ENCODE results near the gene ODAPH.

The ODAPH gene

DNA sequence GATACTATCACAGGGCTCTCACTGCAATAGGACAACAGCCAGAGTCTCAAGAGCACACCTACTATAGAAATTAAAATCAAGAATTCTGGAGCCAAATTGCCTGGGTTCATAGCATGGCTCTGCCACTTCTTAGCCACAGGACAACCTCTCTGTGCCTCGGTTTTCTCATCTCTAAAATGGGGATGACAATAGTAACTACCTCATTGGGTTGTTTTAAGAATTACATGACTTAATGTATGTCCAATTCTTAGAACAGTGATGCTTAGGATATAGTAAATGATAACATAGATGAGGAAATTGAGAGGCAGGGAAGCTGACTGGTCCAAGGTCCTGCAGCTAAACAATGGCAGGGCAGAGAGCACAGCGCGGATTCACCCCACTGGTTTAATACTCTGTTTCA lies 11.0 kb upstream of the ODAPH start:
- no peak for DNase-seq (ENCODE audit: low read depth)

DNA sequence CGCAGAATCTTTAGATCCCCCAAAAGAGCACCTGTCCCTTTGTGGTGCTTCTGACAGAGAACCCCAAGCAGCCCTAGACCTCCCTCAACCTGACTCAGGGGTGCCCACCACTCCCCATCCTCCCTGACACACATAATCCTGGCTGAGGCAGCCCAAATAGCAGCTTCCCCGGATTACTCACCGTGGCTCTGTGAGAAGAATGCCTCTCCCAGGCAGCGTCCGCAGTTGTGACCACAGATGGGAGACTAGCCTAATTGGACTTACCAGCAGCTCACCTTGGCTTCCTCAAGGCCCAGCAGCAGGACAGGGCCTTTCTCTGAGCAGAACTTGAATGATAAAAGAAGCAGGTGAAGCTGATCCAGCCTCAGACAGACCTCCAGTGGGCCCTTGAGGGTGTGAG lies 10.3 kb upstream of the ODAPH start:
- DNase-seq (ENCODE audit: low read depth), result peak; percentile 28

DNA sequence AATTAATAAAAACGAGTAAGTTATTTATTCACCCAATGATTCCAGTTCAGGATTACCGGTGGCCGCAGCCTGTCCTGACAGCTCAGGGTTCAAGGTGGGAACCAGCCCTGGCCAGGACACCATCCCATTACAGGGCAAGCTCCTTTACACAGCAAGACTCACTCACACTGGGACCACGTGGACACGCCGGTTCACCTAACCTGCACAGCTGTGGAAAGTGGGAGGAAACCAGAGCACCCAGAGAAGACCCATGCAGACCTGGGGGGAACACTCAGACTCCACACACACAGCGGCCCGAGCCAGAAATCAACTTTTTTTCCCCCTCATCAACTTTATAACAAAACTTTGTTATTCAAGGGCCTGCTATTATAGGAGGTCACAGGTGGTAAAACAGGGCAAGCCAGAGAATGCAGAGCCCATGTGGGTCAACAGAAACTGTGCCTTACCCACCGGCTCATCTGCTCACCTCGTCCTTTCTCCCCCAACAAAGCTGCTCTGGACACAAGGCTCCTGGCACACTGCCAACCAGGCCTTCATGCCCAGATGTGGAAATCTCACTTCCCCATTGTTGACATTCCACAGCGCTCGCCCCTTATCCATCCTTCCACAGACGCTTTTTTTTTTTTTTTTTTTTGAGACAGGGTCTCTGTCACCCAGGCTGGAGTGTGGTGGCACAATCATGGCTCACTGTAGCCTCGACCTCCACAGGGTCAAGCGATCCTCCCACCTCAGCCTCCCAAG lies 8.0 kb upstream of the ODAPH start:
- DNase-seq (ENCODE audit: low read depth), result no peak

DNA sequence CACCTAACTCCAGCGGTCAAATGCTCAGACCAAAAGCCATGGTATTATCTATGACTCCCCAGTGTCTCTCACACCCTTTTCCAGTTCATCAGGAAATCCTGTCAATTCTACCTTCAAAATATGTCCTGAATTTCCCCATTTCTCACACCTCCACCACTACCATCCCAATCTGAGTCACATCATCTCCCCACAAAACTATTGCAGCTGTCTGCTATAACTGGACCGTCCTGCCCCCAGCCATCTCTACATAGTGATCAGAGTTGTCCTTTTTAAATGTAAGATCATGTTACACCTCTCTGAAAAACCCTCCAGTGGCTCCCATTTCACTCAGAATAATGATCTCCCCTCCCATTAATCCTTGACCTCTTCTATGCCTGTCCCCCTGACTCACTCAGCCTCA lies 6.8 kb upstream of the ODAPH start:
- no peak for DNase-seq (ENCODE audit: low read depth)

DNA sequence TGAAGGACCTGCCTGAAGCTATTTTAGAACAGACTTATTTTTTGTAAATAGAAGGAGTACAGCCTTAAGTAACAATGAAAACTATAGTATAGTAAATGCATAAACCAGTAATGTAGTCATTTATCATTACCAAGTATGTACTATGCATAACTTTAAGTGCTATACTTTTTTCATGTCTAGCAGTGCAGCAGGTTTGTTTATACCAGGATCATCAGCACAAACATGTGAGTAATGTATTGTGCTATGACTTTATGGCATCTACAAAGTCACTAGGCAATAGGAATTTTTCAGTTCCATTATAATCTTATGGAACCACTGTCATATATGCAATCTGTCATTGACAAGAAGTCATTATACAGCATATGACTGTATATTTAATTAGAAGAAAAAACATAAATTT lies 3.4 kb upstream of the ODAPH start:
- no peak for DNase-seq (ENCODE audit: low read depth)

DNA sequence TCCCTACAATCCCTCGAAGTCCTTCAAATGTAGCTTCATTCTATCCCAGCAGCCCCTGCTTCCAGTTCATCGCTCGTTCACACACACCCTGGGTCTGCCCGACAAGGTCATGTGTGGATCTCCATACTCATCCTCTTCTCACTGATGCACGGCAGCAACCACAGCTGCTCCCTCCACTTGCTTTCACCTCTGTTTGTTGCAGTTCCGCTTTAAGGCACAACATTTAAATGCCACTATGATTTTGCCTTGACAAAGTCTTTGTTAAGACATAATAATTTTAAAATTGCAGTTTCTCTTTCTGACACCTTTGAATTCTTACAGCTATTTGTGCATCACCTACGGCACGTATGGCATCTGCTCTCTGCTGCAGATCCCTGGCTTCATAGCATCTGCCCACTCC lies 1.8 kb downstream of the ODAPH start:
- no peak for DNase-seq (ENCODE audit: low read depth)

DNA sequence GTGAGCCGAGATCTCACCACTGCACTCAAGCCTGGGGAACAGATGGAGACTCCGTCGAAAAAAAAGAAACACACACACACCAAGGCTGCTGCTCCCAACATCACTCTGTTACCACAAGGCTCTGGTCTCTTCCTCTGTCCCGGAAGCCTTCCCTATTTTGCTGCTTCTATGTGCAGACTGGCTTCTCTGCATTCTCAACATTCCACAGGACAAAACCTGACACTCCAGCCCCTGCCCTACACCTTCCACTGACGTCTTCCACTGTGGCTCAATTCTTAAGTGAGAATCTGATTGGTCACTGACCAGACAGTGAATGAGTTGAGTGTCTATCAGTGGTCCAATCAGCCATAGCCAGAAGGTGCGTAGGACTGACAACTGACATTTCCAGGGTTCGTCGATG lies 5.9 kb downstream of the ODAPH start:
- no peak for DNase-seq (ENCODE audit: low read depth)

DNA sequence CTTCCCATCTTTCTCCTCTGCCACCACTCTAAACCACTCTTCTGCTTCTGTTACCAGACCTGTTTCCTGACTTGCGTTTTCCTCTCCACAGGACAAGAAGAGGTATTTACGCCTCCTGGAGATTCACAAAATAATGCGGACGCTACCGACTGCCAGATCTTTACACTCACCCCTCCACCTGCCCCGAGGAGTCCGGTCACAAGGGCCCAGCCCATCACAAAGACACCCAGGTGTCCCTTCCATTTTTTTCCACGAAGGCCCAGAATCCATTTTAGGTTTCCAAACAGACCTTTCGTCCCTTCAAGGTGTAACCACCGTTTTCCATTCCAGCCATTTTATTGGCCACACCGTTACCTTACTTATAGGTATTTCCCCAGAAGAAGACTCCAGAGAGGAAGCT lies 8.2 kb downstream of the ODAPH start:
- DNase-seq (ENCODE audit: low read depth), result no peak

DNA sequence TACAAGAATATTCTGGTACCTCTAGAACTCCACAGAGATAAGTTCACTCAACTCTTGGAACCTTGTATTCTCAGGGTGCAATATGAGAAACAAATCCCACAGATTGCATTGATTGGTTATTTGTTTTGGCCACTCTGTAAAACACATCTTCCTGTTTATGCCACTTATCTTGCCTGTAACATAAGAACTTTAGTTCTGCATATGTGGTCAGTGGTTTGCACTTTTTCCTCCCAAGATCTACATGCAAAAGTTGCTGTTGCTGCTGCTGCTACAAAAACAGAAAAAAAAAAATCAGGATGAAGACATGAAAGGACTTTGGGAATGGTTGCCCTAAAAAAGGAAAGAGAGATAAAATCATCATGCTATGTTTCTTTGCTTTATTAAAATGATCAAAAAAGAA lies 9.6 kb downstream of the ODAPH start:
- no peak for DNase-seq (ENCODE audit: low read depth)

DNA sequence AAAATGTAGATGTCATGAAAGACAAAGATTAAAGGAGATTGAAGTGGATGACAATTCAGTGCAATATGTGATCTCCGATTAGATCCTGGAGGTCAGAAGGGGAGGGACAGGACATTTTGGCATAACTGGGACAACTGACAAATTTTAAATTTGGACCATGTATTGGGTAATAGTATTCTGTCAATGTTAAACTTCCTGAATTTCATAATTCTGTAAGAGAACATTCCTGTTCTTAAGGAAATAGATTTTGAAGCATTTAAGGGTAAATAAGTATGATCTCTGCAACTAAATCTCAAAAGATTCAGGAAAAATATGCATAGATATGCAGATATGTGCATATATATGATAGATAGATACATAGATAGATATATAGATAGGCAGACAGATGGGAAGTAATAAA lies 11.0 kb downstream of the ODAPH start:
- DNase-seq (ENCODE audit: low read depth), result no peak

DNA sequence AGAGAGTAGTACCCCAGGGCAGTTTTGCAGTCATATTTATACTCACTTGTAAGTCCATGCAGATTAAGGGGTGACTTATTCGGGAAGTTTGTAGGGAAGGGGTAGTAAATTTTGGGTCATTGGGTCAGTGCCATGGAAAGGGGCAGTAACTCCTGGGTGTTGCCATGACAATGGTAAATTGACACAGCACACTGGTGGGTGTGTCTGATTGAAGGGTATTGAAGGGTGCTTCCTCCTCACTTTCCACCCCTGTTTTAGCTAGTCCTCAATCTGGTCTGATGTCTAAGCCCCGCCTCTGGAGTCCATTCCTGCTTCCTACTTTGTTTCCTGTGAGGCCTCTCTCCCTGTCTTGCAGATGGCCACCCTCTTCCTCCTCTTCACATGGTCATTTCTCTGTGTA lies 11.9 kb downstream of the ODAPH start:
- no peak for DNase-seq (ENCODE audit: low read depth)

DNA sequence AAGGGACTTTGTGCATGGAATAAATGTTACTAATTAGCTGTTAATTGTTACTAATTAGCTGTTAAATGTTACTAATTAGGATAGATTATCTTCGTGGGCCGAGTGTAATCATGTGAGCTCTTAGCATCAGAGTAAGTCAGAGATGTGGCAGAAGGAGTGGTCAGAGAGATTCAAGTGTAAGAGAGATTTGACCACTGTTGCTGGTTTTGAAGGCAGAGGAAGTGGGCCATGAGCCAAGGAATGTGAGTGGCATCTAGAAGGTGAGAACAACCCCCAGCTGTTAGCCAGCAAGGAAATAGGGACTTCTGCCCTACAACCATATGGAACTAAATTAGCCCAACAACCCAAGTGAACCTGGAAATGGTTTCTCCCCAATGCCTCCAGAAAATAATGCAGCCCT lies 28.2 kb downstream of the ODAPH start:
- DNase-seq (ENCODE audit: low read depth), result no peak

DNA sequence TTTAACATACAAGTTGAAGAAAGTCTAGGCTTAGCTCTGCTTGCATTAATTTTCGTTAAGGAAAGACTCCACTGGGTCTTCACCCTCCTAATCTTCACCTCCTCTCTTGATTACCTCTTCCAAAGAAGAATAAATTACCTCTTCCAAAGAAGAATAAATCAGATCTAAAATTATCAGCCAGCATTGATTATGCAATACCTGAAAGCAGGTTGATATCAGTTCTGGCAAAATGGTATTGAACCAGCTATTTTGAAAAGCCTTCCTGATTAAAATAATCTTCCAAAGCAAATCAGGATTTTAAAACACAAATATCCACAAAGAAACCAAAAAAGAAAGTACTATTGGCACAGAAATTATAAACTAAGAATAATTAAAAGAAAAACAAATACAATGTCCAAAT lies 37.5 kb downstream of the ODAPH start:
- DNase-seq (ENCODE audit: low read depth), result no peak

DNA sequence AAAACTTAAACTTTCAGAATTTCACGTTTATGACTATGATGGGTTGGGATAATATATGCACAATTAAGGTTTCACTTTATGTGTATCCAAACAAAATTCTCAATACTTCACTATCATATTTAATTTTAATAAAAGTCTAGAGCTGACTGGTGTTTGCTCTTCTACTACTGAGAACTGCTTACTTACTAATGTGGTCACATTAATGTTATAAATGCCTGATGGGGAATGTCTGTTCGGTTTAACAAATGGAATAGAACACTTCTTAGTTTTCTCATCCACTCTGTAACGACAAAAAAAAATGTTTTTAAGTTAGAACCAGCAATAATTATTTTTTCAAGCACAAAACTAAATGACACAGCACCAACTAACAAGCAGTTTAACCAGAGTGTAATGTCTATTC lies 40.2 kb downstream of the ODAPH start:
- DNase-seq (ENCODE audit: low read depth), result no peak

DNA sequence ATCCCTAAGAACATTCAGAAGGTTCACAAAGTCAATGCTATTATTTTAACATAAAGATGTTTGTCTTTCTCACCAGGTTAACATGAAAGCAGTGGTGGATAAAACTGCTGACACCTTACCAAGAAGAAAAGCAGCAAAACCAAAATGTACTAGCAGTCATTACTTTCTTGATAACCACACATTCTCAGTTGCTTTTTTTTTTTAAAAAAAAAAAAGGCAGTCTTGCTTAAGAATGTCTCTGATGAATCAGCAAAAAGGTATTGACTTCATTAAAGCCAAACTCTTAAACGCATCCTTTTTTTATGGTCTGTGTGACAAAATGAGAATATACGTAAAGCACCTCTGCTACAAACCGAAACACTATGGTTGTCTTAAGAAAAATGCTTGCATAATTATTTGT lies 42.5 kb downstream of the ODAPH start:
- peak; percentile 28 for DNase-seq (ENCODE audit: low read depth)

DNA sequence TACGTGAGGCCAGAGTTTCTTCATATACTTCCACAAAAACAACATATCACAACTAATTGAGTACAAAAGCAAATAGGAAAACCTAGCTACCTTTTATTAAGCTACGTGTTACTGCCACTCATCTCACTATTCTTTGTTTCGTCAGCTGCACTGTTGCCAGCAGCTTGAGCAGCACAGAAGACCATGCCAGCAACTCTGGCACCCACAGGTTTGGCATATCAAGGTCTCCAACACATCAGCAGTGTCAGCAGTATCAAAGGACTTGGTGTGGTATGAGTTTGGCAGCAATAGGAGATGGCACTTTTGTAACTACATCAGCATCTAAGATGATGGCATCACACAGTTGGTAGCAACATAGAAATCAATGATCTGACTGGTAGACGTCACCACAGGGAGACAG lies 43.8 kb downstream of the ODAPH start:
- no peak for DNase-seq (ENCODE audit: low read depth)

DNA sequence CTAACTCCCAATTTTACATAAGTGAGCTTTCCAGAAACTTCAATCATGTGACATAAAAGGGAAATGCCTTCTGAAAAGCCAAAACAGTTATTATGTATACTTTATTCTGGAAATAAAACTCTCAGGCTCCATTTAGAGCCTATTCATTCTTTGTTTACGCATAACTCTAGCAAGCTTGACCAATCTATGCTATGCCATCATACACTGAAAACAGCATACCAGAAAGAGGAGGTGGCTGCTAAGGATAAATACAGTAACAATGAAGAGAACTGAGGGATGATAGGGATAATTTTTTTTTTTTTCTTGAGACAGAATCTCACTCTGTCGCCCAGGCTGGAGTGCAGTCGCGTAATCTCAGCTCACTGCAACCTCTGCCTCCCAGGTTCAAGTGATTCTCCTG lies 50.1 kb downstream of the ODAPH start:
- no peak for DNase-seq (ENCODE audit: low read depth)

DNA sequence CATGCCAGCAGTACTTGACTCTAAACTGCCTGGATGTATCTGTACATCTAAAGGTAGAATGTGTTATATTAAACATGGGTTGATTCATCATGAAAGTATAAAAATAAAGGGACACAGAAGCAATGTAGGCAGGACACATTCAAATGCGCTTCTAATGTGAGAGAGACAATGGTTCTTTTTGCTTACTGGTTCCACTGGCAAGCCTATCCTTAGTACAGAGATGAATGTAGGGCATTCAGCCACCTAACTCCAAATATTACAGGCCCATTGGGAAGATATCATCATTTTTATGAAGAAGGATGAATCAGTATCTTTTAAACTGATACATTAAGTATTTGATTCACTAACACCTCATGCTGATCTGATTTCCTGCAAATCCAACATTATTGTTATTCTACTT lies 56.4 kb downstream of the ODAPH start:
- no peak for DNase-seq (ENCODE audit: low read depth)

Data from non-pigmented ciliary epithelial cell (primary cell).